Smooth muscle cell (in vitro differentiated cells): ENCODE data around the gene KCP. TPM values are rescaled to one million over a fixed set of nuclear protein-coding genes. Genes with fewer than 3 reads are reported as not detected.
"Not testable (repeated sequence)": the region's sequence is repeated elsewhere in the genome, so short reads cannot be mapped to it uniquely, and the experiment has no call there.

Experiments
- DNase-seq: peaks from one replicate; lab custom pipeline; 2025; ENCODE audit not compliant: unreplicated experiment; lab: John Stamatoyannopoulos, UW
- H2AFZ ChIP-seq: fragments of 200-600 bp; sonication (generic); 2 replicates; pipeline ENCODE4 v1.6.0; 2016; ENCODE audit warnings: antibody characterized with exemption, low read depth, mild to moderate bottlenecking
- H3F3A ChIP-seq: fragments of 200-600 bp; sonication (generic); 2 replicates; pipeline ENCODE4 v1.6.0; 2017; ENCODE audit warnings: antibody characterized with exemption, low read depth
- H3K27ac ChIP-seq: fragments of 200-600 bp; sonication (generic); 2 replicates; pipeline ENCODE4 v1.5.1; 2016; ENCODE audit warnings: low read depth, mild to moderate bottlenecking
- H3K27me3 ChIP-seq: fragments of 200-600 bp; sonication (generic); 2 replicates; pipeline ENCODE4 v1.6.1; 2016; ENCODE audit warnings: low read depth, mild to moderate bottlenecking
- H3K36me3 ChIP-seq: fragments of 200-600 bp; sonication (generic); 2 replicates; pipeline ENCODE4 v1.5.1; 2016; ENCODE audit warnings: low read depth
- H3K4me1 ChIP-seq: fragments of 200-600 bp; sonication (generic); 2 replicates; pipeline ENCODE4 v1.5.1; 2016; ENCODE audit warnings: low read depth
- H3K4me2 ChIP-seq: fragments of 200-600 bp; sonication (generic); 2 replicates; pipeline ENCODE4 v1.6.0; 2016; ENCODE audit warnings: mild to moderate bottlenecking
- H3K4me3 ChIP-seq: fragments of 200-600 bp; sonication (generic); 2 replicates; pipeline ENCODE4 v1.5.1; 2016; ENCODE audit warnings: mild to moderate bottlenecking
- H3K79me2 ChIP-seq: fragments of 200-600 bp; sonication (generic); 2 replicates; pipeline ENCODE4 v1.6.0; 2016; ENCODE audit warnings: low read depth, mild to moderate bottlenecking
- H3K9ac ChIP-seq: fragments of 200-600 bp; sonication (generic); 2 replicates; pipeline ENCODE4 v1.6.0; 2016; ENCODE audit warnings: low read depth
- H3K9me3 ChIP-seq: fragments of 200-600 bp; sonication (generic); replicated peaks from 2 replicates; pipeline ENCODE4 v1.5.1; 2016; ENCODE audit warnings: low read depth
- H4K20me1 ChIP-seq: fragments of 200-600 bp; sonication (generic); 2 replicates; pipeline ENCODE4 v1.6.0; 2016; ENCODE audit warnings: low read depth
- CTCF ChIP-seq: fragments of 200-600 bp; sonication (generic); IDR thresholded peaks from 2 replicates; pipeline ENCODE4 v1.5.1; 2017; ENCODE audit warnings: borderline replicate concordance, mild to moderate bottlenecking, antibody characterized with exemption; ENCODE audit not compliant: insufficient read depth, poor library complexity, severe bottlenecking
- WGBS: methylation state at CpG from one replicate; pipeline ENCODE4 v1.1.7; 2016; ENCODE audit warnings: low lambda C conversion rate; 5-methylcytosine and 5-hydroxymethylcytosine counted together
- polyA plus RNA-seq: library from polyadenylated mRNA; unstranded; fragments of >200 nt; fragmentation: Nextera tagmentation; extraction: Ambion mirVana; gene quantifications from 2 replicates; pipeline ENCODE4 v1.2.1, GENCODE V29; 2016
- total RNA-seq: library from RNA; depleted of rRNA; stranded (reverse); fragments of >200 nt; gene quantifications from 2 replicates; pipeline ENCODE4 v1.2.3, GENCODE V29; 2014

The KCP gene
- total and polyA plus RNA-seq, 2 experiments from 2014 or later: 0.99 to 4.5 TPM

- Histone ChIP-seq H3F3A (no peaks in the 10 kb centered on the region), H3K4me3 (no peak overlapping the region), H3K4me1 (no peaks in the 10 kb centered on the region), H3K36me3 (no peaks in the 10 kb centered on the region), H3K27me3 (no peaks in the 10 kb centered on the region), H4K20me1 (no peaks in the 10 kb centered on the region), H3K4me2 (no peak overlapping the region), H3K9ac (no peak overlapping the region), H3K9me3 (no peaks in the 10 kb centered on the region), H3K79me2 (no peaks in the 10 kb centered on the region), H2AFZ (no peak overlapping the region), H3K27ac (no peak overlapping the region)
- WGBS: 84% methylated on average over 15 of the region's 22 CpGs
- no peak for TF ChIP-seq CTCF
- DNase-seq: no peak
Observed at GRCh38 chr7:128946936-128947830, 36.7 kb upstream of the KCP start.

GRCh38 chr7:128945668-128946366 is 35.3 kb upstream of the KCP start:
- H3K4me1 ChIP-seq: no peaks in the 10 kb centered on the region
- TF ChIP-seq CTCF: no peak
- no peak overlapping the region for H3K9ac ChIP-seq
- no peaks in the 10 kb centered on the region for H3F3A ChIP-seq
- H3K4me2 ChIP-seq: no peak overlapping the region
- no peaks in the 10 kb centered on the region for H3K9me3 ChIP-seq
- H2AFZ ChIP-seq: no peak overlapping the region
- no peak overlapping the region for H3K27ac ChIP-seq
- H3K79me2 ChIP-seq: no peaks in the 10 kb centered on the region
- H3K4me3 ChIP-seq: no peak overlapping the region
- H3K36me3 ChIP-seq: no peaks in the 10 kb centered on the region
- no peaks in the 10 kb centered on the region for H4K20me1 ChIP-seq
- peaks cover 6% of the 10 kb centered on the region for H3K27me3 ChIP-seq
- WGBS: 93% methylated on average over 21 of the region's 21 CpGs
- no peak for DNase-seq

DNA sequence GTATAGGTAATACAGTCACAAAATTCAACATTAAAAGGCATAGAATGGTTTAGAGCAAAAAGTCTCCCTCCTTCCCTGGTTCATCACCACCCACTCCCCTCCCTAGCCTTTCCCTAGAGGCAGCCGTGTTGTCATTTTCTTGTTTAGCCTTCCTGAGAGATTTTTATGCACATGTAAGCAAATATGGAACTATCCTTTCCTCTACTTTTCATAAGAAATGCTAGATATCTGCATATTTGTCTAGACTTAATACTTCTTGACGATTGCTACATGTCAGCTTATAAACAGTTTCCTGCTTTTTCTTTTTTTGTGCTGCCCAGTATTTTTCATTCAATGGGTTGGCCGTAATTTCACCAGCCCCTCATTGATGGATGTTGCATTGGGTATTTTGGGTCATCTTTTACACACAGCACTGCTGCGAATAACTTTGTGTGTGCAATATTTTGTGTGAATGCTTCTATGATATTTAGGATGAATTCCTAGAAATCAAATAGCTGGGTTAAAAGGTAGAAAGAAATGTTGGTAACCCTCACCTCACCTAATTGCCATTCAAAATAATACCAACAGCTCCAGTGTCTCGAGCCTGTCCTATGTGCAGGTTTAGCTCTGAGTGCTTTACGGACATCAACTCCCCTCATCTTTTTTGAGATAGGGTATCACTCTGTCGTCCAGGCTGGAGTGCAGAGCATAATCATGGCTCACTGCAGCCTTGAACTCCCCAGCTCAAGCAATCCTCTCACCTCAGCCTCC is 34.2 kb upstream of the KCP start:
- 90% methylated on average over 7 of the region's 7 CpGs for WGBS
- H4K20me1 ChIP-seq: no peaks in the 10 kb centered on the region
- DNase-seq: no peak
- H3K4me1 ChIP-seq: no peaks in the 10 kb centered on the region
- no peak overlapping the region for H3K4me3 ChIP-seq
- peaks cover 17% of the 10 kb centered on the region for H3K27me3 ChIP-seq
- no peaks in the 10 kb centered on the region for H3K79me2 ChIP-seq
- H3K9ac ChIP-seq: no peak overlapping the region
- no peak overlapping the region for H3K27ac ChIP-seq
- H3K36me3 ChIP-seq: no peaks in the 10 kb centered on the region
- H3K9me3 ChIP-seq: no peaks in the 10 kb centered on the region
- no peak for TF ChIP-seq CTCF
- H2AFZ ChIP-seq: no peak overlapping the region
- no peaks in the 10 kb centered on the region for H3F3A ChIP-seq
- no peak overlapping the region for H3K4me2 ChIP-seq

DNA sequence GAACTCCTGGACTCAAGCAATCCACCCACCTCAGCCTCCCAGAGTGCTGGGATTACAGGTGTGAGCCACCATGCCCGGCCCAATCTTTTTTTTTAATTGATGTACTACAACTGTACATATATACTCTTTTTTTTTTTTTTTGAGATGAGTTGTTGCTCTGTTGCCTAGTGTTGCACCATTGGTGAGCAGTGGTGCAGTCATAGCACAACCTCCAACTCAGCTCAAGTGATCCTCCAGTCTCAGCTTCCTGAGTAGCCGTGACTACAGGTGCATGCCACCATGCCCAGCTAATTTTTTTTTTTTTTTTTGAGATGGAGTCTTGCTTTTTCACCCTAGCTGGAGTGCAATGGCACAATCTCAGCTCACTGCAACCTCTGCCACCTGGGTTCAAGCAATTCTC is 32.7 kb upstream of the KCP start:
- not testable (repeated sequence) for H4K20me1 ChIP-seq, H2AFZ ChIP-seq, H3K79me2 ChIP-seq, H3K9me3 ChIP-seq, H3K4me1 ChIP-seq, H3K9ac ChIP-seq, H3K27ac ChIP-seq, H3K4me3 ChIP-seq, DNase-seq, H3F3A ChIP-seq, H3K36me3 ChIP-seq, H3K4me2 ChIP-seq
- 98% methylated on average over 2 of the region's 2 CpGs for WGBS
- peaks cover 31% of the 10 kb centered on the region for H3K27me3 ChIP-seq
